Measurements from ENCODE around the gene PIGM. TPM values are rescaled to one million over a fixed set of nuclear protein-coding genes. Genes with fewer than 3 reads are reported as not detected.

Gene PIGM
- polyA plus RNA-seq, 1 experiment, result 6.6 TPM

DNA sequence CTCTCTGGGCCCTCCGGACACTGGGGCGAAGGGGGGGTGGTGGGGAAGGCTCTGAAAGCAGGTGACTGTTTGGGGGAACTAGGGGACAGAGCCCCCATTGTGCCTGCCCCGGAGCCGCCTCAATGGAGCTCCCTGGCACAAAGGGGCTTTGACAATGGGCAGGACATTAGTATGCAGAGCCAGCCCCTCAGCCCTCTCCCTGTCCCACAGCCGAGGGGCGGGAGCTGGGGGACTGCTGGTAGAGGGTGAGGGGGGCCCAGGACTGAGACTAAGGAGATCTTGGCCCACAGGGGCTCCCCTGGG lies 30.4 kb upstream of the PIGM start:
- Histone ChIP-seq H3K27ac (ENCODE audit: low read depth, low read length) (no peak overlapping the region), H3K4me3 (ENCODE audit: low read depth, low read length) (no peak overlapping the region), H3K27me3 (ENCODE audit: control insufficient read depth, insufficient read depth, low read length) (peaks cover 54% of the 10 kb centered on the region), H3K9me3 (ENCODE audit: control insufficient read depth, insufficient read depth, low read length) (no peaks in the 10 kb centered on the region)
- POLR2A ChIA-PET, result no interaction called here
- CTCF ChIA-PET, result interaction anchor here (1.6 to 2.2 kb wide), 2 partner anchors 16 to 23 kb away, joined by 7 to 13 read pairs; no protein-coding TSS in a partner anchor
- TF ChIP-seq, protein P1, sequence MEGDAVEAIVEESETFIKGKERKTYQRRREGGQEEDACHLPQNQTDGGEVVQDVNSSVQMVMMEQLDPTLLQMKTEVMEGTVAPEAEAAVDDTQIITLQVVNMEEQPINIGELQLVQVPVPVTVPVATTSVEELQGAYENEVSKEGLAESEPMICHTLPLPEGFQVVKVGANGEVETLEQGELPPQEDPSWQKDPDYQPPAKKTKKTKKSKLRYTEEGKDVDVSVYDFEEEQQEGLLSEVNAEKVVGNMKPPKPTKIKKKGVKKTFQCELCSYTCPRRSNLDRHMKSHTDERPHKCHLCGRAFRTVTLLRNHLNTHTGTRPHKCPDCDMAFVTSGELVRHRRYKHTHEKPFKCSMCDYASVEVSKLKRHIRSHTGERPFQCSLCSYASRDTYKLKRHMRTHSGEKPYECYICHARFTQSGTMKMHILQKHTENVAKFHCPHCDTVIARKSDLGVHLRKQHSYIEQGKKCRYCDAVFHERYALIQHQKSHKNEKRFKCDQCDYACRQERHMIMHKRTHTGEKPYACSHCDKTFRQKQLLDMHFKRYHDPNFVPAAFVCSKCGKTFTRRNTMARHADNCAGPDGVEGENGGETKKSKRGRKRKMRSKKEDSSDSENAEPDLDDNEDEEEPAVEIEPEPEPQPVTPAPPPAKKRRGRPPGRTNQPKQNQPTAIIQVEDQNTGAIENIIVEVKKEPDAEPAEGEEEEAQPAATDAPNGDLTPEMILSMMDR (IDR thresholded peaks at IDR 0.05; ENCODE audit: low read depth, low read length), result no peak
- DNase-seq (ENCODE audit: low read depth, low spot score), result no peak

DNA sequence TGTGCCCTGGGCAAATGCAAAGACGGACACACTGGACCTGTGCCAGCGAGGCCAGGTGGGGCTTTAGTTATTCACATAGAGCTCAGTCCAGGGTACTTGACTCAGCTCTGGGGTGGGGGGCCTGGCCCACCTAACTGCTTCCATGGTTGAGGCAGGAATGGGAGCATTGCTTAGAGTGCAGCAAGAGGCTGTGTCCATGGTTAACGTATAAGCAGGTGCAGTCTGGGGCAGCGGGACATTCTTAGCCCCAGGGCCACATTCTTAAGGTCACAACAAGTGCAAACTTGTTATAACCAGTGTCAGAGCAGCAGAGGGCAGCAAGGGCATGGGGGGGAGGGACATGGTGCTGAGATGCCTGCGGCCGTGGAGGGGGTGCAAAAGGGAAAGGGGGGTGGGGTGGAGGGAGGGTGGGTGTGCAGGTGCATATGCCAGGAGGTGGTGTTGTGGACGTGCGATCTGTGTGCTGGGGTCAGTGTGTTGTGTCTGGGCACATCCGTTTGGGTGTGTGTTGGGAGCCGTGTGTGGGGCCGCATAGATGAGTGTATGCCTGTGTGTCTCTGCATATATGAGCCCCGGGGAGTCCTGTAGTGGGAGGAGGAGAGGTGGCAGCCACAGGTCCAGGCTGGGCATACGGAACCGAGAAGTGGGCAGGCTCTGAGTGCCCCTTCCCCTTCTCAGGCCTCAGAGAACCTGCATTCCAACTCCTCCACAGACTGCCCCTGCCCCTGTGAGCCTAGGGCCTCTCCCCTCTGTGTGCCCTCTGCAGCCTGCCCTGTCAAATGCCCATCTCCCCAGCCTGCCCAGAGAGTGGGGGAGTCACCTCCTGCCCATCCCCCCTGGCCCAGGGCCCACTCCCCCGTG lies 29.8 kb upstream of the PIGM start:
- peaks cover 50% of the 10 kb centered on the region for H3K27me3 ChIP-seq (ENCODE audit: control insufficient read depth, insufficient read depth, low read length)
- CTCF ChIA-PET, result interaction anchor here (1.6 to 5.5 kb wide), 2 partner anchors 16 to 17 kb away, joined by 7 to 24 read pairs; no protein-coding TSS in a partner anchor

DNA sequence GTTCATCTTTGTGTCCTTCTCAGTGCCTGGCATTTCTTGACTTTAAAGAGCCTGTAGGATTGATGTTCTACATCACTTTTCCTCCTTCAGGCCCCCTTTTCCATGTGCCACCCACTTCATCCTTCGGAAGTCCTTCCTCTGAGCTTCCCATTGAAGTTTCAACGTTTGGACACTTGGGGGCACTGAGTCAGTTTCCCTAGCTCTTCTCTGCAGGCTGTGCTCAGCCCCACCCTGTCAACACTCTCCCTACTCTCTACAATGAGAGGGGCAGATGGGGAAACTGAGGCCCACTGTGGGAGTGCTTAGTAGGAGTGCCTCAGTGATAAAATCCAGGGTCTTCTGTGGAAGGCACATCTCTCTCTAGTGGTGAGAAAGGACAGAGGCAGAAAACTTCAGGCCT lies 26.3 kb upstream of the PIGM start:
- Histone ChIP-seq H3K27me3 (ENCODE audit: control insufficient read depth, insufficient read depth, low read length) (peaks cover 50% of the 10 kb centered on the region), H3K9me3 (ENCODE audit: control insufficient read depth, insufficient read depth, low read length) (no peaks in the 10 kb centered on the region), H3K27ac (ENCODE audit: low read depth, low read length) (no peak overlapping the region), H3K4me3 (ENCODE audit: low read depth, low read length) (no peak overlapping the region)
- ChIA-PET CTCF (interaction anchor here (0.7 to 5.5 kb wide), 6 partner anchors 9 to 318 kb away, joined by 3 to 24 read pairs (median 5); partner anchors contain the start of gene KCNJ10), POLR2A (no interaction called here)
- TF ChIP-seq, protein P1 (IDR thresholded peaks at IDR 0.05; ENCODE audit: low read depth, low read length), result 0 out of 2 replicates have a peak, but pooled peaks have one; percentile 7
- no peak for DNase-seq (ENCODE audit: low read depth, low spot score)

More for the DNA sequence above, 29.8 kb upstream of the PIGM start:
- H3K4me3 ChIP-seq (ENCODE audit: low read depth, low read length), result no peak overlapping the region
- no peak overlapping the region for H3K27ac ChIP-seq (ENCODE audit: low read depth, low read length)
- no peak for DNase-seq (ENCODE audit: low read depth, low spot score)
- TF ChIP-seq, protein P1 (IDR thresholded peaks at IDR 0.05; ENCODE audit: low read depth, low read length), result no peak
- POLR2A ChIA-PET, result no interaction called here
- no peaks in the 10 kb centered on the region for H3K9me3 ChIP-seq (ENCODE audit: control insufficient read depth, insufficient read depth, low read length)

DNA sequence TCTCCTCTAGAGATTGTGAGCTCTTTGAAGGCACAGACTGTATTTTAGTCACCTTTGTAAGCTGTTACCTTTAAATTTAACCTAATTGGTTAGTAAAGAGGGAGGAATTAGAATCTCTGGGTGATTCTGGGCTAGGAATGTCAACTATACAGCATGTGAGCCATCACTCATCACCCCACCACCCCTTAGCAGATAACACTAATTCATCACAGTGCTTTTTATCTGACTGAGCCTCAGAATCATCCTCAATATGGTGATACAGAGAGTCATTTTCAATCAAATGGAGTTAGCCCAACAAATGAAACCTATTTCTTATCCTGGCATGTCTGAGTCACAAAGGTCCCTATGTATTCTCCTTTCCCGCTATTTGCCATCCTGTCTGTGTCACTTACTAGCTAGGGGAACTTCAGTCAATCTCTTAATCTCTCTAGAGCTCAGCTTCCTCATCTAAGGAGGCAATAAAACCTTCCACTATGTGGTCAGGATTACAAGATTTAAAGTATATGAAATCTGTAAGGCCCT lies 24.9 kb upstream of the PIGM start:
- POLR2A ChIA-PET, result no interaction called here
- Histone ChIP-seq H3K9me3 (ENCODE audit: control insufficient read depth, insufficient read depth, low read length) (no peaks in the 10 kb centered on the region), H3K27me3 (ENCODE audit: control insufficient read depth, insufficient read depth, low read length) (peaks cover 52% of the 10 kb centered on the region), H3K27ac (ENCODE audit: low read depth, low read length) (no peak overlapping the region), H3K4me3 (ENCODE audit: low read depth, low read length) (no peak overlapping the region)
- TF ChIP-seq, protein P1 (IDR thresholded peaks at IDR 0.05; ENCODE audit: low read depth, low read length), result no peak
- no peak for DNase-seq (ENCODE audit: low read depth, low spot score)
- CTCF ChIA-PET, result interaction anchor here (1.0 to 5.5 kb wide), 2 partner anchors 11 to 22 kb away, joined by 4 to 24 read pairs; no protein-coding TSS in a partner anchor
